ENCODE measurements around the gene TMEM243. TPM values are rescaled to one million over a fixed set of nuclear protein-coding genes. Genes with fewer than 3 reads are reported as not detected.
A peak's percentile ranks its signal among the peaks of the same experiment; 100 is the strongest.

Gene TMEM243
- total and polyA plus RNA-seq, 5 donors: 7.1 to 11.2 (median 8.8) TPM

GRCh38 chr7:87225696-87226095 lies 6.2 kb upstream of the TMEM243 start:
- Histone ChIP-seq H3K9me3 (ENCODE audit: control insufficient read depth, low read length) (no peaks in the 10 kb centered on the region), H3K4me1 (ENCODE audit: control insufficient read depth, insufficient read depth, low read length) (no peaks in the 10 kb centered on the region), H3K27me3 (ENCODE audit: control insufficient read depth, insufficient read depth) (no peaks in the 10 kb centered on the region), H3K27ac (ENCODE audit: low read length) (no peak overlapping the region), H3K4me3 (ENCODE audit: low read length) (no peak overlapping the region)
- intact Hi-C loops (cut with DNase I): loop anchor here in 1 of 4 donors (10.0 kb wide), 1 partner anchor 61 kb away; no protein-coding TSS in a partner anchor
- 56% methylated on average over 1 of the region's 1 CpG for WGBS
- DNase-seq (no peak), ATAC-seq (no peak)

GRCh38 chr7:87223666-87224065 lies 4.1 kb upstream of the TMEM243 start:
- no peaks in the 10 kb centered on the region for H3K27me3 ChIP-seq (ENCODE audit: control insufficient read depth, insufficient read depth)
- DNase-seq (no peak), ATAC-seq (no peak)
- intact Hi-C loops (cut with DNase I): loop anchor here in 1 of 4 donors (10.0 kb wide), 1 partner anchor 59 kb away; no protein-coding TSS in a partner anchor
- H3K9me3 ChIP-seq (ENCODE audit: control insufficient read depth, low read length): no peaks in the 10 kb centered on the region
- no peaks in the 10 kb centered on the region for H3K4me1 ChIP-seq (ENCODE audit: control insufficient read depth, insufficient read depth, low read length)
- 98% methylated on average over 1 of the region's 1 CpG for WGBS
- H3K27ac ChIP-seq (ENCODE audit: low read length): no peak overlapping the region
- H3K4me3 ChIP-seq (ENCODE audit: low read length): no peak overlapping the region

GRCh38 chr7:87220734-87221215 lies 1.2 kb upstream of the TMEM243 start:
- Histone ChIP-seq H3K27me3 (ENCODE audit: control insufficient read depth, insufficient read depth) (no peaks in the 10 kb centered on the region), H3K4me1 (ENCODE audit: control insufficient read depth, insufficient read depth, low read length) (peaks cover 2% of the 10 kb centered on the region), H3K27ac (ENCODE audit: low read length) (no peak overlapping the region), H3K9me3 (ENCODE audit: control insufficient read depth, low read length) (no peaks in the 10 kb centered on the region), H3K4me3 (ENCODE audit: low read length) (peak overlapping the region; percentile 83)
- intact Hi-C loops (cut with DNase I): loop anchor here in 1 of 4 donors (10.0 kb wide), 1 partner anchor 56 kb away; no protein-coding TSS in a partner anchor
- DNase-seq (peak in 1 of 3 donors; percentile 56), ATAC-seq (no peak)
- WGBS: 8% methylated on average over 17 of the region's 17 CpGs

GRCh38 chr7:87220026-87220733 lies 648 bp upstream of the TMEM243 start:
- no peaks in the 10 kb centered on the region for H3K9me3 ChIP-seq (ENCODE audit: control insufficient read depth, low read length)
- H3K27me3 ChIP-seq (ENCODE audit: control insufficient read depth, insufficient read depth): no peaks in the 10 kb centered on the region
- intact Hi-C loops (cut with DNase I): loop anchor here in 1 of 4 donors (10.0 kb wide), 1 partner anchor 55 kb away; no protein-coding TSS in a partner anchor
- peak overlapping the region; percentile 79 for H3K27ac ChIP-seq (ENCODE audit: low read length)
- H3K4me1 ChIP-seq (ENCODE audit: control insufficient read depth, insufficient read depth, low read length): peaks cover 2% of the 10 kb centered on the region
- DNase-seq (peak; percentile 86 to 92 (median 92)), ATAC-seq (peak; percentile 91 to 92)
- WGBS: under 1% methylated on average over 75 of the region's 75 CpGs
- H3K4me3 ChIP-seq (ENCODE audit: low read length): peak overlapping the region; percentile 83

- Histone ChIP-seq H3K27me3 (ENCODE audit: control insufficient read depth, insufficient read depth) (no peaks in the 10 kb centered on the region), H3K27ac (ENCODE audit: low read length) (peak overlapping the region; percentile 71), H3K4me1 (ENCODE audit: control insufficient read depth, insufficient read depth, low read length) (peaks cover 2% of the 10 kb centered on the region), H3K4me3 (ENCODE audit: low read length) (peak overlapping the region; percentile 83), H3K9me3 (ENCODE audit: control insufficient read depth, low read length) (no peaks in the 10 kb centered on the region)
- ATAC-seq: peak; percentile 70 to 76
- intact Hi-C loops (cut with DNase I): loop anchor here in 2 of 4 donors (10.0 kb wide), 1 partner anchor 54 kb away; no protein-coding TSS in a partner anchor
- peak; percentile 74 to 86 (median 85) for DNase-seq
- WGBS: 5% methylated on average over 17 of the region's 17 CpGs
Measured at GRCh38 chr7:87218796-87219544, 562 bp downstream of the TMEM243 start.

- ATAC-seq: no peak
- Histone ChIP-seq H3K9me3 (ENCODE audit: control insufficient read depth, low read length) (no peaks in the 10 kb centered on the region), H3K27me3 (ENCODE audit: control insufficient read depth, insufficient read depth) (no peaks in the 10 kb centered on the region), H3K27ac (ENCODE audit: low read length) (no peak overlapping the region), H3K4me1 (ENCODE audit: control insufficient read depth, insufficient read depth, low read length) (peaks cover 2% of the 10 kb centered on the region), H3K4me3 (ENCODE audit: low read length) (peak overlapping the region; percentile 83)
- intact Hi-C loops (cut with DNase I): loop anchor here in 2 of 4 donors (10.0 kb wide), 1 partner anchor 53 kb away; no protein-coding TSS in a partner anchor
- WGBS: 64% methylated on average over 9 of the region's 9 CpGs
- no peak for DNase-seq
Measured at GRCh38 chr7:87217983-87218653, 1.4 kb downstream of the TMEM243 start.

GRCh38 chr7:87216701-87217508 lies 2.6 kb downstream of the TMEM243 start:
- Histone ChIP-seq H3K9me3 (ENCODE audit: control insufficient read depth, low read length) (no peaks in the 10 kb centered on the region), H3K4me3 (ENCODE audit: low read length) (no peak overlapping the region), H3K27me3 (ENCODE audit: control insufficient read depth, insufficient read depth) (no peaks in the 10 kb centered on the region), H3K27ac (ENCODE audit: low read length) (no peak overlapping the region), H3K4me1 (ENCODE audit: control insufficient read depth, insufficient read depth, low read length) (peaks cover 2% of the 10 kb centered on the region)
- WGBS: 47% methylated on average over 5 of the region's 5 CpGs
- ATAC-seq: no peak
- intact Hi-C loops (cut with DNase I): loop anchor here in 2 of 4 donors (10.0 kb wide), 1 partner anchor 52 kb away; no protein-coding TSS in a partner anchor
- no peak for DNase-seq

DNA sequence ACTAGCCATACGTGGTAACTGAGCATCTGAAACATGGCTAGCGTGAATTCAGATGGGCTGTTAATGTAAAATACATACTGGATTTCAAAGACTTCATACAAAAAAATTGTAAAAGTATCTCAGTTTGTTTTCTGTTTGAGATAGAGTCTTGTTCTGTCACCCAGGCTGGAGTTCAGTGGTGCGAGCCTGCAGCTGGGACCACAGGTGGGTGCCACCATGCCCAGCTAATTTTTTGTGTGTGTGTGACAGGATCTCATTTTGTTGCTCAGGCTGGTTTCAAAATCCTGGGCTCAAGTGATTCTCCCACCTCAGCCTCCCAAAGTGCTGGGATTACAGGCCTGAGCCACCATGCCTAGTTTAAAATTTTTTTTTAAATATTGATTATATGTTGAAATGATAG lies 4.5 kb downstream of the TMEM243 start:
- DNase-seq (no peak), ATAC-seq (no peak)
- 97% methylated on average over 3 of the region's 3 CpGs for WGBS
- intact Hi-C loops (cut with DNase I): loop anchor here in 2 of 4 donors (10.0 kb wide), 1 partner anchor 50 kb away; no protein-coding TSS in a partner anchor
- Histone ChIP-seq H3K27ac (ENCODE audit: low read length) (no peak overlapping the region), H3K4me3 (ENCODE audit: low read length) (no peak overlapping the region), H3K4me1 (ENCODE audit: control insufficient read depth, insufficient read depth, low read length) (peaks cover 8% of the 10 kb centered on the region), H3K9me3 (ENCODE audit: control insufficient read depth, low read length) (no peaks in the 10 kb centered on the region), H3K27me3 (ENCODE audit: control insufficient read depth, insufficient read depth) (no peaks in the 10 kb centered on the region)

GRCh38 chr7:87213811-87214210 lies 5.7 kb downstream of the TMEM243 start:
- Histone ChIP-seq H3K4me3 (ENCODE audit: low read length) (no peak overlapping the region), H3K27ac (ENCODE audit: low read length) (no peak overlapping the region), H3K9me3 (ENCODE audit: control insufficient read depth, low read length) (no peaks in the 10 kb centered on the region), H3K27me3 (ENCODE audit: control insufficient read depth, insufficient read depth) (no peaks in the 10 kb centered on the region), H3K4me1 (ENCODE audit: control insufficient read depth, insufficient read depth, low read length) (peaks cover 8% of the 10 kb centered on the region)
- no peak for ATAC-seq
- intact Hi-C loops (cut with DNase I): loop anchor here in 2 of 4 donors (10.0 kb wide), 1 partner anchor 49 kb away; no protein-coding TSS in a partner anchor
- DNase-seq: no peak
- WGBS: 46% methylated on average over 2 of the region's 2 CpGs

DNA sequence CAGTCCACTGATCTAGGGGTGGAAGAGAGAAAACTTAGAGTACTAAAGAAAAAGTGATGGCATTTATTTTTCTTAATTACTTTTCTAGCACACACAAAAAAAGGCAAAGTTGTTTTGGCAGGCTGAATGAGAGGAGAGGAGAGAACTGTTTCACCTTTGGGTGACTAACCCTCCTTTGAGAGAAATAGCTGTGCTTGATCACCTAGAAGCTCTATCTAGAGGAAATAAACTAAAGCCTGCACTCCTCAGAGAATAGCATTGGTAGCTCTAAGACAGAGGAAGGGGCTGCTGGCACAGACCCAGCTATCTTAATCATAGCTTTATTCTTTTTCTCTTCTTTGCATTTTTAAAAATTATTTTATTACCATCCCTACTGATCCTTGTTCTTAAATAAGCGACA lies 6.3 kb downstream of the TMEM243 start:
- 70% methylated on average over 1 of the region's 1 CpG for WGBS
- no peak for ATAC-seq
- Histone ChIP-seq H3K27me3 (ENCODE audit: control insufficient read depth, insufficient read depth) (no peaks in the 10 kb centered on the region), H3K4me1 (ENCODE audit: control insufficient read depth, insufficient read depth, low read length) (peaks cover 8% of the 10 kb centered on the region), H3K4me3 (ENCODE audit: low read length) (no peak overlapping the region), H3K9me3 (ENCODE audit: control insufficient read depth, low read length) (no peaks in the 10 kb centered on the region), H3K27ac (ENCODE audit: low read length) (no peak overlapping the region)
- no peak for DNase-seq
- intact Hi-C loops (cut with DNase I): loop anchor here in 2 of 4 donors (10.0 kb wide), 1 partner anchor 48 kb away; no protein-coding TSS in a partner anchor

Measured in right cardiac atrium (tissue), 5 donors.